Muscle layer of duodenum (tissue), 2 donors: ENCODE measurements around the gene FBLN7.
"Not testable (repeated sequence)": the region's sequence is repeated elsewhere in the genome, so short reads cannot be mapped to it uniquely, and the experiment has no call there.

Experiments used
- H3K27ac ChIP-seq: one replicate; pipeline ENCODE4 v1.7.0; 2013; ENCODE audit warnings: mild to moderate bottlenecking, low read length
- H3K27me3 ChIP-seq: one replicate; pipeline ENCODE4 v1.7.0; 2013; ENCODE audit warnings: low read depth, mild to moderate bottlenecking, control low read depth, low read length
- H3K36me3 ChIP-seq, 2 donors: one replicate each; pipeline ENCODE4 v1.7.0; 2013; ENCODE audit warnings: low read length in 2 of 2, control low read depth in 1 of 2, mild to moderate bottlenecking in 1 of 2; ENCODE audit not compliant: insufficient read depth in 2 of 2, control insufficient read depth in 1 of 2
- H3K4me1 ChIP-seq, 2 donors: one replicate each; pipeline ENCODE4 v1.7.0; 2013; ENCODE audit warnings: low read length in 2 of 2, mild to moderate bottlenecking in 2 of 2, control low read depth in 1 of 2, moderate library complexity in 1 of 2; ENCODE audit not compliant: insufficient read depth in 2 of 2, control insufficient read depth in 1 of 2
- H3K4me3 ChIP-seq, 2 donors: one replicate each; pipeline ENCODE4 v1.7.0; 2013; ENCODE audit warnings: low read length in 2 of 2, low read depth in 1 of 2, mild to moderate bottlenecking in 1 of 2
- H3K9me3 ChIP-seq, 2 donors: one replicate each; pipeline ENCODE4 v1.7.0; 2013; ENCODE audit warnings: low read length in 2 of 2, control low read depth in 1 of 2, mild to moderate bottlenecking in 1 of 2; ENCODE audit not compliant: control insufficient read depth in 1 of 2
- donor health status: healthy.

FBLN7 gene, protein sequence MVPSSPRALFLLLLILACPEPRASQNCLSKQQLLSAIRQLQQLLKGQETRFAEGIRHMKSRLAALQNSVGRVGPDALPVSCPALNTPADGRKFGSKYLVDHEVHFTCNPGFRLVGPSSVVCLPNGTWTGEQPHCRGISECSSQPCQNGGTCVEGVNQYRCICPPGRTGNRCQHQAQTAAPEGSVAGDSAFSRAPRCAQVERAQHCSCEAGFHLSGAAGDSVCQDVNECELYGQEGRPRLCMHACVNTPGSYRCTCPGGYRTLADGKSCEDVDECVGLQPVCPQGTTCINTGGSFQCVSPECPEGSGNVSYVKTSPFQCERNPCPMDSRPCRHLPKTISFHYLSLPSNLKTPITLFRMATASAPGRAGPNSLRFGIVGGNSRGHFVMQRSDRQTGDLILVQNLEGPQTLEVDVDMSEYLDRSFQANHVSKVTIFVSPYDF

DNA sequence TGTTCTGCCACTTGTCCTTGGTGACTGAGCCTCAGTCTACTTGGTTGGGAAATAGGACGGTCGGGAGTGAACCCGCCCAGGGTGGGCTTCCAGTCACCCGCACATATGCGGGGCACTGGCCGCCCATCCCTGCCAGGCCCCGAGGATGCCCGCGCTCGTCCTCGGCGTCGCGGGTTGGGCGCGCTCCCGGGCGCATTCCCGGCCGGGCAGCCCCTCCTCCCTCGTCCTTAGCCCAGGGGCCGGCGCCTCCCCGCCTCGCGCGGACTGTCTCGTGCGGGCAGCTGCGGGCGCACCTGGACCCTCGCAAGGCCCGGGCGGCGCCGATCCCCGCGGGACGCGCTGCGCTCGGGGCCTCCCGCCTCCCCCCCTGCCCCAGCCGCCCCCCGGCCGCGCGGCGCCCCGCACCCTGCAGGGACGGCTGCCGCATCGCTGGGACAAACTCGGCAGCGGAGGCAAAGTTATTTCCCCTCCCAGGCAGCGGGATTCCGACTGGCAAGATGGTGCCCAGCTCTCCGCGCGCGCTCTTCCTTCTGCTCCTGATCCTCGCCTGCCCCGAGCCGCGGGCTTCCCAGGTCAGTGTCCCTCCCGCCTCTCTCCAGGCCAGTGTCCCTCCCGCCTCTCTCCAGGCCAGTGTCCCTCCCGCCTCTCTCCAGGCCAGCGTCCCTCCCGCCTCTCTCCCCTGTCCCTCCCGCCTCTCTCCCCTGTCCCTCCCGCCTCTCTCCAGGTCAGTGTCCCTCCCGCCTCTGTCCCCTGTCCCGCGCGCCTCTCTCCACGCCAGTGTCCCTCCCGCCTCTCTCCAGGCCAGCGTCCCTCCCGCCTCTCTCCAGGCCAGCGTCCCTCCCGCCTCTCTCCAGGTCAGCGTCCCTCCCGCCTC, at the start of gene FBLN7:
Gene FBLN7 (plus strand): TSS at position 227 of the 874 bp plus-strand sequence. CDS start 271 bp downstream, at position 498.
- peaks cover 6% of the 10 kb centered on the region for H3K27me3 ChIP-seq
- H3K36me3 ChIP-seq: no peaks in the 10 kb centered on the region
- peaks cover 0 to 6% of the 10 kb centered on the region in 2 donors for H3K4me1 ChIP-seq
- no peak within 1 kb of the TSS for H3K27ac ChIP-seq
- no peaks in the 10 kb centered on the region for H3K9me3 ChIP-seq
- H3K4me3 ChIP-seq: peak within 1 kb of the TSS; percentile 72 to 73

DNA sequence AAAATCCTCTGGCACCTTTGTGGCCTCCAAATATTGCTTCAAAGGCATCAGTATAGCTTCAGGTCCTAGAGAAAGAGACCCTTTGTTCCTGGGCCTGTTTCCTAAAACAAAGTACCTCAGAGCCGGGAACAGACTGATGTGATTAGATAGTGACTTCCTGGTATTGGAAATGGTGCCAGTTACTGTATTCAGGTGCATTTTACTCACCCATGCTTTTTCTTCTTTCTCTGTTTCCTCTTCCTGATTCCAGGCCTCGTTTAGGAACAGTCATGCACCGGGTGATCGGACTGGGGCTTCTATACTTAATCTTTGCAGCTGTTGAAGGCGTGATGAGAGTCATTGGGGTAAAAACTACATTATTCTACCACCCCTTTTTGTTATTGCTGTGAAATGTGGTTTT, 48.8 kb upstream of the FBLN7 start:
- Histone ChIP-seq H3K9me3 (no peaks in the 10 kb centered on the region), H3K27ac (no peak overlapping the region), H3K27me3 (no peaks in the 10 kb centered on the region), H3K36me3 (peaks cover 38 to 51% of the 10 kb centered on the region in 2 donors), H3K4me3 (no peak overlapping the region), H3K4me1 (no peaks in the 10 kb centered on the region)

DNA sequence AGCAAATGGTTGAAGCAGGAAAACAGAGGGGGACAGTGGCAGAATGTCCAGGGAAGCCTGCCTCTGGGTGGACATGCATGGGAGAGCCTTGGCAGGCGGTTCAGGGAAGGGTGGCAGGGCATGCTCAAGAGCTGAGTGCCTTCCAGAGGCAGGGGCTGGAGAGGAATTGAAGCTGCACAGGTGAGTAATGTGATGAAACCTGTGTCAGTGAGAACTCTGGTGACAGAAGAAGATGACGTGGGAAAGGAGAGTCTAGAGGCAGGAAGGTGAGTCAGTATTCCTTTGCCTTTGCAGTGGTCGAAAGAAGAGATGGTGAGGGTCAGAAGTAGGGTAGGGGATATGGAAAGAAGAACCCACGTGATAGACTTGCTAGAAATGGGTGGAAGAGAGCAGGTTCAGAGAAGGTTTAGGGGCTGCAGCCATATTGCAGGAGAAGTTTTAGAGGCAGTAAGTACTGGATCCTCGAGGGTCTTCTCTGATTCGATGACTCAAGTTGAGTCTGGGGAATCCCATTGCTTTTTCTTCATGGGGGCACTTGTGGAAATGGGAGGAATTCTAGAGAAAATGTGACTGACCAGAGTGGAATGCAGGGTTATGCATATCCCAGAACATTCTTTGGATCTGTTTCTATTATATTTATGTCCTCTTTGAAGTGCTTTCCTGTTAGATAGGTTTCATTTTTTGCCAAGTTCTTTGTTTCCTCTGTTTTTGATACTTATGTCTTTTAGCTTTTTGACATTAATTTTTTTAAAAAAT, 45.7 kb upstream of the FBLN7 start:
- H3K9me3 ChIP-seq: no peaks in the 10 kb centered on the region
- peaks cover 15 to 32% of the 10 kb centered on the region in 2 donors for H3K36me3 ChIP-seq
- H3K4me1 ChIP-seq: peaks cover 0 to 3% of the 10 kb centered on the region in 2 donors
- no peak overlapping the region for H3K4me3 ChIP-seq
- no peak overlapping the region for H3K27ac ChIP-seq
- H3K27me3 ChIP-seq: no peaks in the 10 kb centered on the region

DNA sequence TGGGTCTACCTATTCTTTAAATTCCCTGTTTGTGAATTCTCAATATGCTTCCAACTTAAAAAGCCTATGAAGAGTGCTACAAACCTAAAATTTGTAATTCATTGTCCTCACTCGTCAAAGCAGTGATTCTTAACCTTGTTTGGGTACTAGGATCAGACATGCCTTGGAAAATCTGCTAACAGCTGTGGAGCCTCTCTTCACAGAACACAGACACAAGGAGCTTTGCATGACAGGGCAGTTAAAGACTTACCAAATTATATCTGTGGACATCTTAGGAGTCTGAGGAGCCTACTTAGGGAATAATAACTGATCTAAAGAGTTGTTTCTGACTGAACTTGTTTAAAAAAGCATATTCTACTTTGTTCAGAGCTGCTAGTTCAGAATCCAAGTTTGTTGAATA, 45.0 kb upstream of the FBLN7 start:
- no peak overlapping the region for H3K4me3 ChIP-seq
- H3K27me3 ChIP-seq: no peaks in the 10 kb centered on the region
- H3K27ac ChIP-seq: no peak overlapping the region
- no peaks in the 10 kb centered on the region for H3K9me3 ChIP-seq
- H3K36me3 ChIP-seq: peaks cover 13 to 31% of the 10 kb centered on the region in 2 donors
- peaks cover 0 to 3% of the 10 kb centered on the region in 2 donors for H3K4me1 ChIP-seq

DNA sequence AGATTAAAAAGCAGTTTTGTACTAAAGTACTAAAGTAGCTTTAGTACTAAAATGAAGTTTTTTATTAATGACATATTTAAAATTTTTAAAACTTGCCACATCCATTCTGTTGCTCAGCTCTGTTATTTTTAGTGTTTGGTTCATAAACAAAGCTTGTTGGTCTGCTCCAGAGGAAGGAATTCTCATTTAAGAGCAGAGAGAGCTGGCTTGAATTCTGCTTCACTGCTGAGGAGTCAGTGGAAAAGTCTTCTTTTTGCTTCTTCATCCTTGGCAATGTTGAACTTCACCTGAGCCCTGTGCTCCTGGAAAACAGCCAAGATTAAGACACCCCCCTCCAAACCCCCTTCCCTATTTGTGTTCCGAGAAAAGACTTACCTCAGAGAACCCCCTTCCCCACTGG, 42.5 kb upstream of the FBLN7 start:
- Histone ChIP-seq H3K27me3 (no peaks in the 10 kb centered on the region), H3K4me1 (peaks cover 0 to 3% of the 10 kb centered on the region in 2 donors), H3K4me3 (no peak overlapping the region), H3K27ac (no peak overlapping the region), H3K36me3 (peaks cover 15 to 33% of the 10 kb centered on the region in 2 donors), H3K9me3 (no peaks in the 10 kb centered on the region)

DNA sequence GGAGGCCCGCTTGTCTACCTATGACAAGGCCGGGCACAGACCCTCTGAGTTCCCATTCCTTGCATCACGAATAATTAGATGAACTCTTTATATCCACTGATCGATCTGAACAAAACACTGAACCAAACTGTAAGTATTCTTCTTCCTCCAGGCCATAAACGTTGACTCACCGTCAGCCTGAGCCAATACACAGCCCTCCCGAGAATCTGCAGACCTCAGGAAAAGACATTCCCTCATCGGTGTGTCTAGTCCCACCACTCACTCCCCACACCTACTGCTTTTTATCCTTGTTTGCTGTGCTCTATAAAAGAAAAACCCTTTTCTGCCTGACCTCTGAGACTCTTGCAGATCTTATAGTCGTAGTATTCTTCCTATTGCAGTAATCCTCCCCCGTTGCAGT, 42.1 kb upstream of the FBLN7 start:
- H3K9me3 ChIP-seq: no peaks in the 10 kb centered on the region
- H3K27ac ChIP-seq: no peak overlapping the region
- H3K27me3 ChIP-seq: no peaks in the 10 kb centered on the region
- no peak overlapping the region for H3K4me3 ChIP-seq
- H3K4me1 ChIP-seq: peaks cover 0 to 3% of the 10 kb centered on the region in 2 donors
- peaks cover 15 to 33% of the 10 kb centered on the region in 2 donors for H3K36me3 ChIP-seq

DNA sequence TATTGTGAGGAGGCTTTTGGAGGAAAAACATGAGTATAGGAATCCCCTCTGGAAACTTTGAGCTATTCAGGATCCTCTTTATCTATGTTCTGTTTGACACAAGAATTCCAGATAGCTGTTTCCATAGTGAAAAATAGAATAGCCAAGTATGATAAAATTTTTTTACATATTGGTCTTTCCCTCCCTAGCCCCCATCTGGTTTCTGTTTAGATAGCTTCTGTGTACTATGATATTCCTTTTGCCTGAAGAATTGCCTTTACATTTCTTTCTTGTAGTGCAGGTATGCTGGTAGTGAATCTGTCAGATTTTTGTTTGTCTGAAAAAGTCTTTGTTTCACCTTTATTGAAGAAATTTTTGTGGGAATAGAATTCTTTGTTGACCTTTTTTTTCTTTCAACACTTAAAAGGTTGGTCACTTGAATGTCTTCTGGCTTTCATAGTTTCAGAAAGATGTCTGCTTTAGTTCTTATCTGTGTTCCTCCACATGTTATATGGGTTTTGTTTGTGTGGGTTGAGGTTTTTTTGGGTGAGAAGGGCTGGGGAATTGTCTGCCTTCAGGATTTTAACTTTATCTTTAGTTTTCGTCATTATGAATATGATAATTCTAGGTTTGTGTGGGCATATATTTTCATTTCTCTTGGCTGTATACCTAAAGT, 29.9 kb upstream of the FBLN7 start:
- Histone ChIP-seq H3K36me3 (peaks cover 53 to 72% of the 10 kb centered on the region in 2 donors), H3K27me3 (no peaks in the 10 kb centered on the region), H3K4me1 (no peaks in the 10 kb centered on the region)

DNA sequence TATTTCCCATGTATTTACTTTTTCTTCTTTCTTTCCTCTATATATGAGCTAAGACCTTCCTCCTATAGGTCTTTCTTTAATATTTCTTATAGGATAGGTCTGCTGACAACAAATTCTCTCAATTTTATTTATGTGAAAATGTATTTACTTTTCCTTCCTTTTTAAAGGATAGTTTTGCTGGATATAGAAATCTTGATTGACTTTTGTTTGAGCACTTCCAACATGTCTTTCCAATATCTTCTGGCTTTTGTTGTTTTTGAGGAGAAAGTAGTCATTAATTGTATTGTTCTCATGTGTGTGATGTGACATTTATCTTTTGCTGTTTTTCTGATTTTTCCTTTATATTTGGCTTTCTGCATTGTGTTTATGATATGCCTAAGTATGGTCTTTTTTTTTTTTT, 28.9 kb upstream of the FBLN7 start:
- Histone ChIP-seq H3K27me3 (no peaks in the 10 kb centered on the region), H3K36me3 (peaks cover 46 to 62% of the 10 kb centered on the region in 2 donors)

More for the DNA sequence above, 29.9 kb upstream of the FBLN7 start:
- Histone ChIP-seq H3K4me3 (no peak overlapping the region), H3K9me3 (peaks cover 2 to 6% of the 10 kb centered on the region in 2 donors), H3K27ac (no peak overlapping the region)

DNA sequence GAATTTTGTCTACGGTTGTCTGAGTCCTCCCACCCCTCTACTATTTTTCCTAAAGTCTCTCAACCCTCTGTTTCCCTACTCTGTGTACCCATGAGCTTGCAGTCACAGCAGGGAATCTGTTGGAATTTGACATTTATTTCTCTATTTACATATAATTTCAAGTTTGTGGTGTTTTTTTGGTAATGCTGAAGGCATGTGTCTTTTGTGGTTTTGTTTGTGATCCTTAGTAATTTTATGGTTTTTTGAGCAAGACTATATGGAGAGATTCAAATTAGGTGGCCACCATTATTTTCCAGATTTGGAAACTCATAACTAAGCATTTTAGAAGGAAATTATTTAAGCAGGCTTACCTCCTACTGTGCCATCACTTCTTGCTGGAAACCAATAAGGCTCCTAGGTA, 27.2 kb upstream of the FBLN7 start:
- Histone ChIP-seq H3K27ac (no peak overlapping the region), H3K4me1 (no peaks in the 10 kb centered on the region), H3K27me3 (no peaks in the 10 kb centered on the region), H3K9me3 (peaks cover 2 to 6% of the 10 kb centered on the region in 2 donors), H3K4me3 (no peak overlapping the region), H3K36me3 (peaks cover 31 to 56% of the 10 kb centered on the region in 2 donors)

More for the DNA sequence above, 28.9 kb upstream of the FBLN7 start:
- H3K27ac ChIP-seq: no peak overlapping the region
- H3K4me1 ChIP-seq: no peaks in the 10 kb centered on the region
- H3K4me3 ChIP-seq: no peak overlapping the region
- peaks cover 2 to 6% of the 10 kb centered on the region in 2 donors for H3K9me3 ChIP-seq

DNA sequence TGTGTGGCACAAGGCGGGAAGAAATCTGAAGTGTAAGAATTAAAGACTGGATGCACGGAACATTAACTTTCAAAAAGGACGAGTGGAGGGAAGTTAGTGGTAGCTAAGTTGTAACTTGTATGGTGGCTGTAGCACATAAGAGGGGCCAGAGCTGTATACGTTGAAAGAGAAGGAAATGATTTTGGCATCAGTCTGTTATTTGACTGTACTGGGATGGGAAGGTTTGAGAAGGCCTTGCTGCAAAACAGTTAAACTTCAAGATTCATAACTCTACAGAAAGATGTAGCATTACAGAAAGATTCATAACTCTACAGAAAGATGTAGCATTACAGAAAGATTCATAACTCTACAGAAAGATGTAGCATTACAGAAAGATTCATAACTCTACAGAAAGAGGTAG, 24.8 kb upstream of the FBLN7 start:
- not testable (repeated sequence) for H3K4me1 ChIP-seq, H3K4me3 ChIP-seq, H3K9me3 ChIP-seq, H3K27me3 ChIP-seq, H3K27ac ChIP-seq
- peaks cover 32 to 46% of the 10 kb centered on the region in 2 donors for H3K36me3 ChIP-seq
